ENCODE measurements around the gene CTSZ.

CTSZ gene

GRCh38 chr20:59020938-59021551, 14.0 kb upstream of the CTSZ start:
- in situ Hi-C loops (cut with HindIII; ENCODE audit: low sequenced_read_pairs), result no loop called here
- no peak for TF ChIP-seq CTCF (IDR thresholded peaks at IDR 0.05; ENCODE audit: low read depth, low read length, missing control alignments)
- peak; percentile 20 for DNase-seq (ENCODE audit: low read depth)
- H3K4me3 ChIP-seq (ENCODE audit: low read depth, low read length), result no peak overlapping the region

- H3K4me3 ChIP-seq (ENCODE audit: low read depth, low read length), result no peak within 1 kb of the TSS
- TF ChIP-seq CTCF (IDR thresholded peaks at IDR 0.05; ENCODE audit: low read depth, low read length, missing control alignments), result no peak
- in situ Hi-C loops (cut with HindIII; ENCODE audit: low sequenced_read_pairs), result no loop called here
- peak; percentile 47 for DNase-seq (ENCODE audit: low read depth)
These were observed 12.2 kb upstream of the CTSZ start, which contains the start of gene TUBB1 for GRCh38 chr20:59019217-59019616. Gene TUBB1, plus strand, starts transcription at chr20:59019429. Its CDS starts 94 bp downstream, at chr20:59019523.

GRCh38 chr20:59018817-59019216, 11.8 kb upstream of the CTSZ start:
- TF ChIP-seq CTCF (IDR thresholded peaks at IDR 0.05; ENCODE audit: low read depth, low read length, missing control alignments), result no peak
- in situ Hi-C loops (cut with HindIII; ENCODE audit: low sequenced_read_pairs), result no loop called here
- no peak for DNase-seq (ENCODE audit: low read depth)
- no peak overlapping the region for H3K4me3 ChIP-seq (ENCODE audit: low read depth, low read length)

- H3K4me3 ChIP-seq (ENCODE audit: low read depth, low read length), result no peak overlapping the region
- DNase-seq (ENCODE audit: low read depth), result no peak
- TF ChIP-seq CTCF (IDR thresholded peaks at IDR 0.05; ENCODE audit: low read depth, low read length, missing control alignments), result no peak
- in situ Hi-C loops (cut with HindIII; ENCODE audit: low sequenced_read_pairs), result no loop called here
These were observed 10.6 kb upstream of the CTSZ start for GRCh38 chr20:59017493-59018231.

- in situ Hi-C loops (cut with HindIII; ENCODE audit: low sequenced_read_pairs), result no loop called here
- no peak for DNase-seq (ENCODE audit: low read depth)
- no peak for TF ChIP-seq CTCF (IDR thresholded peaks at IDR 0.05; ENCODE audit: low read depth, low read length, missing control alignments)
These were observed 9.9 kb upstream of the CTSZ start for GRCh38 chr20:59016795-59017492.

GRCh38 chr20:59015812-59016711, 9.0 kb upstream of the CTSZ start:
- no peak for TF ChIP-seq CTCF (IDR thresholded peaks at IDR 0.05; ENCODE audit: low read depth, low read length, missing control alignments)
- H3K4me3 ChIP-seq (ENCODE audit: low read depth, low read length), result no peak overlapping the region
- in situ Hi-C loops (cut with HindIII; ENCODE audit: low sequenced_read_pairs), result no loop called here
- DNase-seq (ENCODE audit: low read depth), result no peak

More at GRCh38 chr20:59016795-59017492, 9.9 kb upstream of the CTSZ start:
- H3K4me3 ChIP-seq (ENCODE audit: low read depth, low read length), result no peak overlapping the region
